Progenitor cell of endocrine pancreas (in vitro differentiated cells): ENCODE results near the gene KCND1. TPM values are rescaled to one million over a fixed set of nuclear protein-coding genes. Genes with fewer than 3 reads are reported as not detected.

ENCODE experiments used
- DNase-seq: peaks from one replicate; pipeline ENCODE4 v3.0.0; 2021; ENCODE audit warnings: low spot score; ENCODE audit not compliant: unreplicated experiment
- H3K27ac Mint-ChIP-seq: 2 replicates; pipeline ENCODE4 v1.8.0; 2021; ENCODE audit warnings: mild to moderate bottlenecking, moderate library complexity, mixed read lengths
- H3K27me3 Mint-ChIP-seq: 2 replicates; pipeline ENCODE4 v1.8.0; 2021; ENCODE audit warnings: mixed read lengths
- H3K36me3 Mint-ChIP-seq: 2 replicates; pipeline ENCODE4 v1.8.0; 2022; ENCODE audit warnings: mixed read lengths; ENCODE audit not compliant: insufficient read depth
- H3K4me1 Mint-ChIP-seq: 2 replicates; pipeline ENCODE4 v1.8.0; 2021; ENCODE audit warnings: low read depth, mixed read lengths
- H3K4me3 Mint-ChIP-seq: 2 replicates; pipeline ENCODE4 v1.8.0; 2021; ENCODE audit warnings: low read depth, mild to moderate bottlenecking, moderate library complexity, mixed read lengths
- H3K9me3 Mint-ChIP-seq: 2 replicates; pipeline ENCODE4 v1.8.0; 2021; ENCODE audit warnings: low read depth, mixed read lengths
- total RNA-seq: library from RNA; stranded (reverse); gene quantifications from 2 replicates; pipeline ENCODE4 v1.2.1, GENCODE V29; 2021
- TF ChIP-seq, protein P1 (sequence below): fragments of 200-600 bp; sonication (generic); IDR thresholded peaks from one replicate; pipeline ENCODE4 v1.5.0; 2021; ENCODE audit warnings: antibody characterized with exemption, mild to moderate bottlenecking; ENCODE audit not compliant: unreplicated experiment

Gene KCND1
- total RNA-seq, 1 donor from 2014 or later = 8.2 TPM

DNA sequence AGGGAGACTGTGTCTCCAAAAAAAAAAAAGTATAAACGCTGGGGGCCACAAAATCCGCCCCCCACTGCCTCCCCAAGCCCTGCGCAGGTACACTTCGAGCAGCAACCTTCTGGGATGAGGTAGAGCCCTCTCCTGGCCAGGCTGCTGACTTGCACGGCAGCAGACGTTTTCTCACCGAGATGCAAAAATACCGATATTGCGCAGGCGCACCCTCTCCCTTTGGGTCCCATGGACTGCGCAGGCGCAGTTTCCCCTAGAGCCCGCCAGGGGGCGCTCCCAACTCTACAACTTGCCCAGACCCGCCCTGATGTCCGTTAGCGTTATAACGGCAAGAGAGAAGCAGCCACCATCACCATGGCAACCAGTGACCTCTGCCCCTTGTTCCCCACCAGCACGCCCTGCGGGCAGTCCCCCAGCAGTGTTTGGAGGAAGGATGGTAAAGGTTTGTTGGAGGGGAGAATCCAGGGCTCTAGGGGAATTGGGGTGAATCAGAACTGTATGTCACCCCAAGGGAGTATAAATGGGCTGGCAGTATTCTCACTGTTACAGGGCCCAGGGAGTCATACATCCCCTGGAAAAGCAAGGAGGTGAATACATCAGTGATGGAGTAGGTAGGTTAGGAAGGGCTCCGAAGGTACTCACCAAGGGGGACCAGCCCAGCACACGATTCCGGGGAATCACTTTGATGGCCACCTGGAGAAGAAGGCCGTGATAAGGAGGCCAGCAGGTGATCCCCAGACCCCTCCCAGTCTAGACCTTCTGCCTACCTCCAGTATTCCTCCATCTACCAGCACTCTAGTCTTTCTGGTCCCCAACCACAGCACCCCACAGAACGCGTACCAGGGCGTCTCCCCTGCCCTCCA is 54.3 kb downstream of the KCND1 start:
- DNase-seq = peak; percentile 73
- H3K27ac Mint-ChIP-seq = peak overlapping the region; percentile 90
- TF ChIP-seq, protein P1, sequence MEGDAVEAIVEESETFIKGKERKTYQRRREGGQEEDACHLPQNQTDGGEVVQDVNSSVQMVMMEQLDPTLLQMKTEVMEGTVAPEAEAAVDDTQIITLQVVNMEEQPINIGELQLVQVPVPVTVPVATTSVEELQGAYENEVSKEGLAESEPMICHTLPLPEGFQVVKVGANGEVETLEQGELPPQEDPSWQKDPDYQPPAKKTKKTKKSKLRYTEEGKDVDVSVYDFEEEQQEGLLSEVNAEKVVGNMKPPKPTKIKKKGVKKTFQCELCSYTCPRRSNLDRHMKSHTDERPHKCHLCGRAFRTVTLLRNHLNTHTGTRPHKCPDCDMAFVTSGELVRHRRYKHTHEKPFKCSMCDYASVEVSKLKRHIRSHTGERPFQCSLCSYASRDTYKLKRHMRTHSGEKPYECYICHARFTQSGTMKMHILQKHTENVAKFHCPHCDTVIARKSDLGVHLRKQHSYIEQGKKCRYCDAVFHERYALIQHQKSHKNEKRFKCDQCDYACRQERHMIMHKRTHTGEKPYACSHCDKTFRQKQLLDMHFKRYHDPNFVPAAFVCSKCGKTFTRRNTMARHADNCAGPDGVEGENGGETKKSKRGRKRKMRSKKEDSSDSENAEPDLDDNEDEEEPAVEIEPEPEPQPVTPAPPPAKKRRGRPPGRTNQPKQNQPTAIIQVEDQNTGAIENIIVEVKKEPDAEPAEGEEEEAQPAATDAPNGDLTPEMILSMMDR = peak; percentile 85
- H3K27me3 Mint-ChIP-seq = no peaks in the 10 kb centered on the region
- H3K4me3 Mint-ChIP-seq = peak overlapping the region; percentile 78
- H3K36me3 Mint-ChIP-seq = peaks cover 8% of the 10 kb centered on the region
- peaks cover 21% of the 10 kb centered on the region for H3K4me1 Mint-ChIP-seq
- peaks cover 8% of the 10 kb centered on the region for H3K9me3 Mint-ChIP-seq

GRCh38 chrX:48914593-48915493 is 56.8 kb downstream of the KCND1 start:
- no peak for DNase-seq
- TF ChIP-seq, protein P1 = no peak
- Mint-ChIP-seq H3K27me3 (no peaks in the 10 kb centered on the region), H3K4me1 (peaks cover 35% of the 10 kb centered on the region), H3K4me3 (no peak overlapping the region), H3K27ac (peak overlapping the region; percentile 5), H3K9me3 (peaks cover 12% of the 10 kb centered on the region), H3K36me3 (peaks cover 11% of the 10 kb centered on the region)

GRCh38 chrX:48913605-48914366 is 57.9 kb downstream of the KCND1 start:
- peaks cover 29% of the 10 kb centered on the region for H3K4me1 Mint-ChIP-seq
- TF ChIP-seq, protein P1 = no peak
- H3K9me3 Mint-ChIP-seq = peaks cover 9% of the 10 kb centered on the region
- H3K4me3 Mint-ChIP-seq = no peak overlapping the region
- H3K27ac Mint-ChIP-seq = no peak overlapping the region
- DNase-seq = no peak
- H3K27me3 Mint-ChIP-seq = no peaks in the 10 kb centered on the region
- peaks cover 11% of the 10 kb centered on the region for H3K36me3 Mint-ChIP-seq

GRCh38 chrX:48911412-48912182 is 60.0 kb downstream of the KCND1 start, which contains the start of gene SLC35A2:
Gene SLC35A2 (minus strand): TSS chrX:48911646. CDS start chrX:48911636, 10 bp downstream.
- TF ChIP-seq, protein P1 = no peak
- Mint-ChIP-seq H3K4me1 (peaks cover 20% of the 10 kb centered on the region), H3K9me3 (peaks cover 8% of the 10 kb centered on the region), H3K36me3 (peaks cover 10% of the 10 kb centered on the region), H3K4me3 (peak within 1 kb of the TSS; percentile 88), H3K27me3 (no peaks in the 10 kb centered on the region), H3K27ac (peak within 1 kb of the TSS; percentile 97)
- DNase-seq = peak; percentile 56

Other genes starting within 250 kb of the KCND1 start
- not detected in 2 replicates for gene GLOD5, start 210.1 kb downstream of the KCND1 start, total RNA-seq
- gene GATA1, start 185.3 kb downstream of the KCND1 start, total RNA-seq = not detected in 2 replicates
- 234 and 261 TPM in 2 replicates for gene HDAC6, start 169.8 kb downstream of the KCND1 start, total RNA-seq
- 0.31 TPM in 1 of 2 replicates, not detected in the other for gene ERAS, start 145.3 kb downstream of the KCND1 start, total RNA-seq
- 55.4 and 58.3 TPM in 2 replicates for gene PCSK1N, start 136.2 kb downstream of the KCND1 start, total RNA-seq
- 68.1 and 73.8 TPM in 2 replicates for gene TIMM17B, start 74.1 kb downstream of the KCND1 start, total RNA-seq
- 71.5 and 75.4 TPM in 2 replicates for gene PQBP1, start 73.9 kb downstream of the KCND1 start, total RNA-seq
- gene SLC35A2, start 60.2 kb downstream of the KCND1 start, total RNA-seq = 33.9 and 34.9 TPM in 2 replicates
- gene PIM2, start 52.8 kb downstream of the KCND1 start, total RNA-seq = 9.9 and 10.4 TPM in 2 replicates
- 52.5 and 53.3 TPM in 2 replicates for gene OTUD5, start 14.2 kb downstream of the KCND1 start, total RNA-seq
- 89.9 and 98.4 TPM in 2 replicates for gene GRIPAP1, start 30.4 kb upstream of the KCND1 start, total RNA-seq
- gene TFE3, start 71.5 kb upstream of the KCND1 start, total RNA-seq = 39.7 and 40.8 TPM in 2 replicates
- 27.1 and 27.9 TPM in 2 replicates for gene CCDC120, start 87.2 kb upstream of the KCND1 start, total RNA-seq
- 22.6 and 24.1 TPM in 2 replicates for gene PRAF2, start 102.2 kb upstream of the KCND1 start, total RNA-seq
- 44.9 and 55.0 TPM in 2 replicates for gene WDR45, start 108.0 kb upstream of the KCND1 start, total RNA-seq
- 15.6 and 16.5 TPM in 2 replicates for gene GPKOW, start 151.9 kb upstream of the KCND1 start, total RNA-seq
- gene MAGIX, start 190.9 kb upstream of the KCND1 start, total RNA-seq = 3.1 and 5.0 TPM in 2 replicates
- 3.9 and 6.3 TPM in 2 replicates for gene PLP2, start 200.1 kb upstream of the KCND1 start, total RNA-seq
- gene PRICKLE3, start 214.5 kb upstream of the KCND1 start, total RNA-seq = 6.2 and 8.8 TPM in 2 replicates
- 10.1 and 11.4 TPM in 2 replicates for gene SYP, start 228.3 kb upstream of the KCND1 start, total RNA-seq